Activated T-cell treated with anti-CD3 and anti-CD28 coated beads, Interleukin-2, amount 50 U/mL, for 48 hours (primary cell): ENCODE results near the gene GPHN.
A peak's percentile ranks its signal among the peaks of the same experiment; 100 is the strongest.

Experiments
- DNase-seq, 2 experiments: peaks; one replicate each; pipeline ENCODE4 v3.0.0-alpha.2; 2020

Gene GPHN

DNA sequence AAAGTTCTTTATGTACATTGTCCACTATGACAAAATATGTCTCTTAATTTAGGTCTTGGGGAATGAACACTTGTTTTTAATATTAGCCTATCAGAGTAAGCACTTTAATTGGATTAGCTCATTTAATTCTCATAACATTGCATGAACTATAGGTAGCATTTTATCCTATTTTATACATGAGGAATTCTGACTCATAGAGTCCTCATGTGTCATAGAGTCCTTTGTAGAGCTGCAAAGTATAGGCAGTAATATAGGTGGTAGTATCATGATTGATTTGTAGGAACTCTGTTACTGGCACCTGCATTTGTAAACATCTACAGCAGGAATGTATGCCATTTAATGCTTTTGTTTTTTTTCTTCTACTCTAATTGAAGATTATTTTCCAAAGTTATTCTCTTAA is 96.0 kb downstream of the GPHN start:
- no peak for DNase-seq

DNA sequence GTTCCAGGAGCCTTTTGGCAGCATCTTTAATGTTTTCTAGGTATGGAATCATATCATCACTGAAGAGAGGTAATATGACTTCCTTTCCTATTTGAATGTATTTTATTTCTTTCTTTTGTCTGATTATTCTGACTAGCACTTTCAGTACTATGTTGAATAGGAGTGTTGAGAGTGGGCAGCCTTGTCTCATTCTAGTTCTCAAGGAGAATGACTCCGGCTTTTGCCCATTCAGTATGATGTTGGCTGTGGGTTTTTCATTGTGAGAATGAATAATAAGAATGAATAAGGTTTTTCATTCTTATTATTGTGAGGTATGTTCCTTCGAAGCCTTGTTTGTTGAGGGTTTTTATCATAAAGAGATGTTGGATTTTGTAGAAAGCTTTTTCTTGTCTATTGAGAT is 98.9 kb downstream of the GPHN start:
- no peak for DNase-seq

DNA sequence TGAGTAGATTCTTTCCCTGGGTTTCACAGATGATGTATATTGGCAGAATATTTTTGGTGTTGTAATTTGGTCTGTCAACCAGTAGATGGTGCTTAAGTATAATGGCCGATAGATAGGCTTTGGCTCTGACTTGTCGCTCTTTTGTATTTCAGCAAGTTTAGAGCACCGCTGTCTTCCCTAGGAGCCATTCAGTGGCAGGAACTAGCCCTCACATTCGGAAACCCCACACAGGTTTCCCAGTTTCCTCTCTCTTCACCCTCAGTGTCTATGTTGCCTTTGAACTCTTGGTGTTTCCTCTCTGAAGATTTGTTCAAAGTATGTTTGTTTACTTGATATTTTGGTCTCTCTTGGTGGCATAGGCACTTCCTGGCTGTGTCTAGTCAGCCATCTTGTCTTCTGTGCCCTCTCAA is 102.2 kb downstream of the GPHN start:
- no peak for DNase-seq

DNA sequence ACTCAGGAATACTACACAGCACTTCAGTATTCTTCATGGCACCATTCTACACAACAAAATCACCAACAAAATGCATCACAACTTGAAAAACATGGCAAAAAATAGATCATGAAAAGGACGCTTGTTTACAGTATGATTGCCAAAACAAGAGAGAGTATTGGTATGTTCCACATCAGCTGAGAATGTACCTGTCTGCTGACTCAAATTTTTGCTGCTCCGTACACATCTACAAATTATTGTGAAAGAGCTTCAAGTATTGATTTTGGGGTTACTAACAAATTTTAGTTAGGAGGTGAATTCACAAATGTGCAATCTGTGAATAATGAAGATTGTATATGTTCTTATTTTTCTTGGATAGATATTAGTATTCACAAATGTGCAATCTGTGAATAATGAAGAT is 105.4 kb downstream of the GPHN start:
- DNase-seq, result no peak

DNA sequence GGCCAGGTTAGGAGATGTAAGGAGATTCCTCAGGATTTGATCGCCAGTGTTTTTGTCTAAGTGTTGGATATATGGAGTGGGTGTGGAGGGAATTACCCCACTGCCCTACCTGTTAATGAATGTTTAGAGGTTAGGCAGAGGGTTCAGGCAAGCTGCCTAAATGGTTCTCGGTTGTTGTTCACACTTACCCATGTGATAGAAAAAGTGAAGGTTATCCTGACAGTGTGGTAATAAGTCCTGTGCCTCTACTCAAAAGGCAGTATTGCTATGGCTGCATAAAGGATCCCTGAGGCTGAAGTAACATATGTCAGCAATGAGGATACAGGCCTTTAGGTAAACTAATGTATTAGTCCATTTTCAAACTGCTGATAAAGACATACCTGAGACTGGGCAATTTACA is 112.0 kb downstream of the GPHN start:
- DNase-seq, result no peak

DNA sequence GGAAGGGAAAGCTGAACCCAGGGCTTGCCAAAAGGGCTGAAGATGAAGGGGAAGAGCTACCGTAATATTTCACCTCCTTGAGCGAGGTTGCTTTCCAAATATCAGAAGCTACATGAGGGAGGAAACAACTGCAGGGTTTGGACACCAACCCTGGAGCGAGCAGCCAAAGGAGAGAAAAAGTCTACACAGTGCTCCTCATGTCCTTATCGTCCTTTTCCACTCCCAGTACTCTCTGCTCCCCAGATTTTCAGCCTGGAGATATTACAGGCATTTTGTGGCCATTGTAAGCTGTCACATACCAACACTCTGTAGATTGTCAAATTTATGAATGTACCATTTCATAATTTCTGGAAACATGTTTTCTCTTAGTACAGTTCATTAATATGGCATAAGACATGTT is 115.9 kb downstream of the GPHN start:
- DNase-seq, result no peak

DNA sequence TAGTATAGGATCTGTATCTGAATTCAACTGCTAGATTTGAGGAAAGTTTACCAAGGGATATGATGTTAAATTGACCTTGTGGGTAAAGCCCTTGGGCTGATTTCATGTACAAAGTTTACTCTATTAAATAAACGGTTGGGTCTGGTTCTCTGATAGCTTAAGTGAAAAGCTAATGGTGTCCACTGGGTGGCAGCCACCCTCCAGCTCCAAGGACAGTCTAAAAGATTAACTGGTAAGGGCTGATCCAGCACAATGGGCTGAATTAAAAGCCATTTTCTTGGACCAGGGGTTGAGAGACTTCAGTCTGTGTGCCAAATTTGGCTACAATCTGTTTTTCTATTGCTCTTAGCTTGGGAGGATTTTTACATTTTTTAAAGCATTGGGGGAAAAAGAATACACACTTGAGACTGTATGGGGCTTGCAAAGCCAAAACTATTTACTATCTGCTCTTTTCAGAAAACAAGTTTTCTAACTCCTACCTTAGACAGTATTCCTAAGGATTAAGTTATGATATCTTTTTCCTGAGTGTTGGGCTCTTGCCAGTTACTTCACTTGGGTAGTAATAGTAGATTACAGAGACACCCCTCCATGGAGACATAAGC is 116.5 kb downstream of the GPHN start:
- peak in 1 of 2 experiments; percentile 34 for DNase-seq

DNA sequence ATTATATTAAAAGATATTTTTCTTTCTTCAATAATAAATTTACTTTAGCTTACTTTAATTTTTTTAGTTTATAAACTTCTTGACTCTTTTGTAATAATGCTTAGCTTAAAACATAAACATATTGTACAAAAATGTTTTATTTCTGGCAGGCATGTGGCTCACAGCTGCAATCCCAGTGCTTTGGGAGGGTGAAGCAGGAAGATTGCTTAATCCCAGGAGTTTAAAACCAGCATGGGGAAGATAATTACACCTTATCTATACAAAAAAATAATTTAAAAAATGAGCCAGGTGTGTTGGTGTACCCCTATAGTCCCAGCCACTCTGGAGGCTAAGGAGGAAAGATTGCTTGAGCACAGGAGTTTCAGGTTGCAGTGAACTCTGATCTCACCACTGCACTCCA is 120.7 kb downstream of the GPHN start:
- DNase-seq, result no peak

DNA sequence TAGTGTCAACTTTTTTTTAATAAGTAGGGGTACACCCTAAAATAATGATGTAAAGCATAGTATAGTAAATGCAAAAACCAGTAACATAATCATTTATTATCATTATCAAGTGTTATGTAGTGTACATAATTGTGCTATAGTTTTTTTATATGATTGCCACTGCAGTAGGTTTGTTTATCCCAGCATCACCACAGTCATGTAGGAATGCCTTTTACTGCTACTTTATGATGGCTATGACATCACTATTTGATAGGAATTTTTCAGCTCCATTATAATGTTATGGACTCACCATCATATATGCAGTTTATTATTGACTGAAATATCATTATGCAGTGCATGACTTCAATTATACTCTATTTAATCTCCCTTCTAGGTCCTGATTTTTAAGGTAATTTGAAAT is 121.6 kb downstream of the GPHN start:
- DNase-seq, result no peak

DNA sequence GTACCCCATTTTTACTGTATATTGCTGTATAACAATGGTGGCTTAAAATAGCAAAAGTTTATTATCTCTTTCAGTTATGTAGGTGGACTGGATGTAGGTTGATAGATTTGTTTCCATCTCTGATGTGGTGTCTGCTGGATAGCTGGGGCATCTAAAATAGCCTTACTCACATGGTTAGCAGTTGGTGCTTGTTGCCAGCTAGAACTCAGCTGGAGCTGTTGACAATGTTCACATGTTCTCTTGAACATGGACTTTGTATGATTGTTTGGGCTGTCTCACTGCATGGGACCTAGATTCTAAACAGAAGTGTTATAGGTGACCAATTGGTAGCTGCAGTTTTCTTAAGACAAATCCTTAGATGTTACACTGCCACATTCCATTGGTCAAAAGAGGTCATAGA is 126.9 kb downstream of the GPHN start:
- DNase-seq, result no peak

DNA sequence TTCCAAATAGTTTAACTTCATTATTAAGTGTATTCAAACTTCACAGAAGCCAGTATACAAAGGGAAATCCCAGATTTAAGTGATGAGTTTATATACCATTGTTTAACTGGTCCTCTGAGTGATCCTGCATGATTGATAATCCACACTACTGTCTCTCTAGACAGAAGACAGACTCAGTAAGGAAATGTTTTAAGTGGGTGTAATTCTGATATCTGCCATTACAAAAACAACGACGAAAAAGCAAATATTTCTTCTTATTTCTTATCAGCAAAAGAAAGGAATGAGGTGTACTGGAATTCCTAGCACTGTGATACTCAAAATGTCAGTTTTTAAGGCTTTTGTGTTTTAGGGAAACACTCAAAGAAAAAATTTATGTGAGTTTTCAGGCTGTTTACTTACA is 127.5 kb downstream of the GPHN start:
- DNase-seq, result no peak

DNA sequence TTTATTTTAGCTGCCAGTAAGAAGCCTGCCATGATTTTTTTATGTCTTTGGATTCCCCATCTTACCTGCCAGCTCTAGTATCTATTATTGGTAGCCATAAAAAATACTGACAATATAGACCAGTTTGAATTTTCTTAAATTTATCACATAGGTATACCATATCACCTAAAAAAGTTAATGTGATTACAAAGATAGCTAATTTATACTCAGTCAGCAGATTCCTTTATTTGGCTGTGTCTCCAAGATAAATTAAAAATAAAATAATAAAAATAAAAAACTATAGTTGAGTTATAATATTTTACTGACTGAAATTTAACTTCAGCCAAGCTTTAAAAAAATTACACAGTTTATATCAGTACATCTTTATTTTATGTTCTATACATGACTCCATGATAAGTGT is 128.3 kb downstream of the GPHN start:
- DNase-seq, result no peak

DNA sequence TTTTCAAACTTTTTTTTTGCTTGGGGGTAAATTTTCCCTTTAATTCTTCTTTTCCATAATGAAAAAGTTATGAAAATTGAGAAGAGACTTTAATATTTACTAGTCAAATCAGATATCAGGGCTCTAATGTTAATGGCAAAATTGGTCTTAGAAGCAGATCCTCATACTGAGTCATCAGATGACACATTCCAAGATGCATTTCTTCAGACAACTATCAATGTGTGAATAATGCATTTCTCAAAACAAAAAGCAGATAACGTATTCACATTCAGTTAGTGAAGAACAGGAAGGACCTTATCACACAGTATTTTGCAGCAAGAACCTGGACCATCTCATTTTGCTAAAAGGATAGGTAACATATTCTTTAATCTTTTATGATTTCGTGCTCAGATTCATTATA is 130.7 kb downstream of the GPHN start:
- DNase-seq, result no peak

DNA sequence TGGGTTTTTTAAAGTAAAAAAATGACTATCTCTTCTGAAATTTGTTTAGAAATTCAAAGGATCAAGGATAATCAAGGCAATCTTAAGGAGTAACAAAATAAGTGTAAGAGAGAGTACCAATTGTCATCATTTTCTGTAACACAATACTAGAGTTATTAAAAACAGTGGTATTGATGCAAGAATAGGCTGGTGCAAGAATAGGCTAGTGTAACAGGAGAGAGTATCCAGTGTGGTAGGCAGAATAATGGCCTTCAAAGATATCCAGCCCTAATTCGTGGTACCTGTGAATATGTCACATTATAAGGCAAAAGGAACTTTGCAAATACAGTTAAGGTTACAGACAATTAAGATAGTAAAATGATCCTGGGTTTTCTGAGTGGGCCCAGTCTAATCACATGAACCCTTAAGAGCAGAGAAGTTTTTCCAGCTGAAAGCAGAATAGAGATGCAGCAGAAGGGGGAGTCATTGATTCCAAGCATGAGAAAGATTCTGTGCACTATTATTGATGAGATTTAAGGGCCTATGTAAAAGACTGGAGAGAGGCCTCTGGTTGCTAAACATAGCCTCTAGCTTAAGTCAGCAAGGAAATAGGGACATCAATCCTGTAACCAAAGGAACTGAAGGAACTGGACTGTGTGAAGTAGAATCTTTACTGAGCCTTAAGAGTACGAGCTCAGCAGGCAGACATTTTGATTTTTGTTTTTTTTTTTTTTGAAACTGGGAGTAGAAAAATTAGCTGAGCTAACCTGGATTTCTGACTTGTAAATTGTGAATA is 134.1 kb downstream of the GPHN start:
- DNase-seq, result no peak

DNA sequence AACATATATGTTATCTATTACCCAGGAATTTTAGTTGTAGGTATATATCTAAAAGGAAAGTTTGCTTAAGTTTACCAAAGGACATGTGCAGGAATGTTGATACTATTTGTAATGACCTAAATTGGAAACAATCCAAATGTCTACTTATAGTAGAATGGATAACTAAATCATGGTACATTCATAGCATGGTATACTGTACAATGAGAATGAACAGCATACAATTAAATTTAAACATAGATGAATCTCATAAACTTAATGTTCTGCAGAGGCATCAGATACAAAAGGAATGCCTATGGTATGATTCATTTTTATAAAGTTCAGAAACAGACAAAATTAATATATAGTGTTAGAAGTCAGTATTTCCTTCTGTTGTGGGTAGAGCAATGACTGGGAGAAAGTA is 135.4 kb downstream of the GPHN start:
- DNase-seq, result no peak

DNA sequence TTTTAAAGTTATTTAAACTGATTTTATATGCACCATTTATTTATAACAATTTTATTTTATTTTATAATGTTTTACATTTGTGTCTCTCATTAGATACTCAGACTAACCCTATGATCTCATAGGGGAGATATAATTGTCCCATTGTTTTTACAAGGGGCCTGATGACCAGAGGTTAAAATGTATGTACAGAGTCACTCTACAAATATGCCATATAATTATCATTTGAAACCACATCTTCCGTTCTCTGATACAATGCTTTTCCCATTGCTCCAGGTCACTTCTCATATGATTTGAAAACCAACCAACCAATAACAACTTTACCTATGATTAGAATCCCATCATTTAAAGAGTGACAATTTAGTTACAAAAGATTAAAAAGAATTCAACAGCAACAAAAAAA is 137.8 kb downstream of the GPHN start:
- no peak for DNase-seq

DNA sequence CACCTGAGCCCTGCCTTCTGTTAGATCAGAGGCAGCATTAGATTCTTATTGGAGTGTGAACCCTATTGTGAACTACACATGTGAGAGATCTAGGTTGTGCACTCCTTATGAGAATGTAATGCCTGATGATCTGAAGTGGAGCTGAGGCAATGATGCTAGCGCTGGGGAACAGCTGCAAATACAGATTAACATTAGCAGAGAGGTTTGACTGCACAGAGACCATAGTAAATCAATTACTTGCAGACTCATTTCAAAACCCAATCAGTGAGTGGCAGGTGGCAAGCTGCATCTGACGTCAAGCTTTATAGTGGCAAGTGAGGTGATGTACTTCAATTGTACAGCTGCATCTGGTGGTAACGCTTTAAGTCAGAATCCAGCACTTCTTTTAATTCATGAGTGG is 141.6 kb downstream of the GPHN start:
- peak in 1 of 2 experiments; percentile 28 for DNase-seq

DNA sequence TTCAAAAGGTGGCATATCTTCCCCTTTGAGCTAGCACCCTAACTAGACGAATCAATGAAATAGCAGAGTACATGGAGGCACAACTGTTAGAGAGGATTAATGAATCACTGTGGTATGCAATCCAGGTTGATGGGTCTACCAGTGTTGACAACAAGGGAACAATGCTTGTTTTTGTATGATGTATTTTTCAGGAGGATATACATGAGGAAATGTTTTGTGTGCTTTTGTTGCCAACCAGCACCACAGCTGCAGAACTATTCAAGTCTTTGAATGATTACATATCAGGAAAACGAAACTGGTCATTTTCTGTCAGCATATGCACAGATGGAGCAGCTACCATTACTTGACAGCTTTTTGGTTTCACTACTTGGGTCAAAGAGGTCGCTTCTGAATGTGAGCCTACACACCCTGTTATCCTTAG is 142.6 kb downstream of the GPHN start:
- DNase-seq, result no peak

DNA sequence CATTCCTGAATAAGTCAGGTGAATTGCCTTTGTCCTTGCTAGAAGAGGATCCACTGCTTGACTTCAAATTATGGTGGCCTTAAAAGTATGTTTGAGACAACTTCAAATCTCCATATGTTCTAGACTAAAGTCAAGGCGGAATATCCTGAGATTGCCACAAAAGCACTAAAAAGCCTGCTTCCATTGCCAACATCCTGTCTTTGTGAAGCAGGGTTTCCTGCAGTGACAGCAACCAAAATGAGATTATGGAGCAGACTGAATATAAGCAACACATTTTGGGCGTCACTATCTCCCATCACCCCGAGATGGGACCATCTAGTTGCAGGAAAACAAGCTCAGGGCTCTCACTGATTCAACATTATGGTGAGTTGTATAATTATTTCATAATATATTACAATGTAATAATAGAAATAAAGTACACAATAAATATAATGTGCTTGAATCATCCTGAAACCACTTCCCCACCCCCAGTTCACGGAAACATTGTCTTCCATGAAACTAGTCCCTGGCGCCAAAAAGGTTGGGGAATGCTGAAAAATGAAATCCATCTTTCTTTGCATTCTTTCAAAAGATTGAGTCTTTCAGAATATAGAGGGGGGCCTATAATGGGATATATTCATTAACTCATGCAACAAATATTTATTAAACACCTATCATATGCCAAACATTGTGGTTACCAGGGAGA is 143.7 kb downstream of the GPHN start:
- DNase-seq, result no peak

DNA sequence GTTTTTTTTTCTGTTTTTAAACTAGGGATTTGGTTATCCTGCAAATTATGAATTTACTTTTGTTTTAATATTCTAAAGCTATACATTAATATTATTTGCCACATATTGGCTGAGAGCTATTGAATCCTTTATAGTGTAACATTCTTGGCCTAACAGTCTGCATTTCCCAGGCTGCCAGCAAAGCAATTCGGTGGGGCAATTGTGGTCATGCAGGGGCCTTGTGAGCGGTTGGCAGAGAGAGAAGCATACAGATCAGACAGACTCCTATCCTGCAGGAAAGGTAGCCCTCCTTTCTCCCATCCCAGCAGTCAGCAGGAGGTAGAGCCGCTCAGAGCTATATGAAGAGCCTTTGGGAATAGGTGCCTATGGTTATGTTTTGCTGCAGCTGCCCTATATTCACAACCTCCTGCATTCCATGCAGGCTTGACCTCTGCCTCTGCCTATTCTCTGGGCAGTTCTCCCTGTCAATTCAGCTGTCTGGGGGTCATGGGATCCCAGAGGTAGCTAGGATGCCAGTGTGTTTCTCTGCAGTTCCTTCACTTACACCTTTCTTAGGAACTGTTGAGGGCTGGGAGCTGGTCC is 144.7 kb downstream of the GPHN start:
- no peak for DNase-seq

DNA sequence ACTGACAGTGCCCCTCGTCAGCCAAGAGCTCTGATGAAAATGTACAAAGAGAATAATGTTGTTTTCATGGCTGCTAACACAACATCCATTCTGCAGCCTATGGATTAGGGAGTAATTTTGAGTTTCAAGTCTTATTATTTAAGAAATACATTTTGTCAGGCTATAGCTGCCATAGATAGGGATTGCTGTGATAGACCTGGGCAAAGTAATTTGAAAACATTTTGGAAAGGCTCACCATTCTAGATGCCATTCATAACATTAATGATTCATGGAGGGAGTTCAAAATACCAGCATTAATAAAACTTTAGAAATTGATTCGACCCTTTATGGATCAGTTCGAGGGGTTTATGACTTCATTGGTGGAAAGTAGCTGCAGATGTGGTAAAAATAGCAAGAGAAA is 149.8 kb downstream of the GPHN start:
- DNase-seq, result no peak

DNA sequence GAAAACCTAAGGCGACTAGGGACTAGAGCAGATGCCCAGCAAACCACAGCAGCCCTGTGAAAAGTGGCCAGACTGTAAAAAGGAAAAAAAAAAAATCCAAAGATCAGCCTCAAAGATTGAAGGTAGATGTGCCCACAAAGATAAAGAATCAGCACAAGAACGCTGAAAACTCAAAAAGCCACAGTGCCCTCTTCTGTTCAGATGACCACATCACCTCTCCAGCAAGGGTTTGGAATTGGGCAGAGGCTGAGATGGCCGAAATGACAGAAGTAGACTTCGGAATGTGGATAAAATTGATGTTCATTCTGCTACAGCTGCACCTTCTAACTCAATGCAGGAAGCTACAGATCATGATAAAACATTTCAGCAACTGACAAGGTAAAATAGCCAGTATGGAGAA is 154.4 kb downstream of the GPHN start:
- no peak for DNase-seq

DNA sequence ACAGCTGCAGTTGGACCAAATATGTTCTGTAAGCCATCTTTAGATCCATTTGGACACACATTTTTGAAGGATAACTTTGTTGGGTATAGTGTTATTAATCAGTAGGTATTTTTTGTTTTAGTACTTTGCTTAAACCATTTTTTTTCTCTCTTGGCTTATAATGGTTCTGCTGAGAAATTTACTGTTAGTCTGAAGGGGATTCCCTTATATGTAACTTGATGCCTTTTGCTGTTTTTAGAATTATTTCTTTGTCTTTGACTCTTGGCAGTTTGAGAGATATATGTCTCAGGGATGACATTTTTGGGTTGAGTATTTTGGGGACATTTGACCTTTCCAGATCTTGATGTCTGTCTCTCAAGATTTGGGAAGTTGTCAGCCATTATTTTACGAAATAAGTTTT is 169.8 kb downstream of the GPHN start:
- no peak for DNase-seq

DNA sequence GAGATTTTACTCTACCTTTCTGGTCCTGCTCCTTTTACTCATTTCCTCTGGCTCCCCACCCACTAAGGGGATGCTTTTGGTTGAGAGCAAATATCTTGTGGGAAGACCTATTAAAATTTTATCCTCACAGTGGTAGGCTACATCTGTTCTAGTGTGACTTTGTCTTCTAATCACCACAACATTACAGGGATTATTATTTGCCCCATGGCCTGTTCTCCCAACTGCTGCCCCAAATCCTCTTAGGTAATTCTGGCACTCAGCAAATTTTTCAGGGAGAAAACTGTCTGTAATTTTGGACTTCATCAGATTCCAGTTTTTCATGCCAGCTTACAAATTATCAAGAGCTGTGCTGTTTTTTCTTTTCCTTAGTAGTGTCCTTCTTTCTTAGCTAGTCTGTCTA is 172.3 kb downstream of the GPHN start:
- no peak for DNase-seq
